NCI-H2171 treated with DMSO at 0.1 percent for 48 hours (cell line): ENCODE results near the gene MECP2.
"Not testable (repeated sequence)": the region's sequence is repeated elsewhere in the genome, so short reads cannot be mapped to it uniquely, and the experiment has no call there.

ENCODE experiments used
- DNase-seq: peaks from one replicate; lab custom pipeline; 2025; lab: John Stamatoyannopoulos, UW

The MECP2 gene

DNA sequence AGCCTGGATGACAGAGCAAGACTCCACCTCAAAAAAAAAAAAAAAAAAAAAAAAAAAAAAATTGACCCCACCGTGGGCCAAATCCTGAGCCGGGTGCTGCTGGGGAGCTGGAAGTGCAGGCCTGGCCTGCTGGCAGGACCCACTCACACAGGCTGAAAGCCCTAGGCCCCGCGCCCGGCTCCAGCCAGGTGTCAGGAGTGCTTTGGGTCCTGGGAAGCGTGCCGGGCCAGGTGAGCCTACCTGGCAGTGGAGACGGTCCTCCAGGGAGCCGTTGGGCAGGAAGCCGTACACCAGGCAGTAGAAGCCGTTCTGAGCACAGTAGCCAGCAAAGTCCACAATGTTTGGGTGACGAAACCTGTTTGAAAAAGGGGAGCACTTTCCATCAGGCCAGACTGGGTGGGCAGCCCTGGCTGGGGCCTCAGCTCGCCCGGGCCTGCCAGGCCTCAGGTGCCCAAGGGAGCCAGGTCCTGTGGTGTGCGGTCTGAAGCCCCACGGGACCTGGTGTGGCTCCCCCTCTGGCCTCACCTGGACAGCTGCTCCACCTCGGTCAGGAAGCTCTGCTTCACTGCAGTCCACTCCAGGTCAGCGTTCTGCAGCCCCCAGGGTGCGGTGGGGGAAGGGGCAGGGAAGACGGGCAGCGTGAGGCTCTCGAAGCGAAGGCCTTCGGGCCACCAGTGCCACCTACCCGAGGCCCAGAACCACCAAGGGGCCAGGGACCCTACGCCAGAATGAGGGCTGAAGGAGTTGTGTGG lies 79.6 kb downstream of the MECP2 start:
- DNase-seq: no peak

DNA sequence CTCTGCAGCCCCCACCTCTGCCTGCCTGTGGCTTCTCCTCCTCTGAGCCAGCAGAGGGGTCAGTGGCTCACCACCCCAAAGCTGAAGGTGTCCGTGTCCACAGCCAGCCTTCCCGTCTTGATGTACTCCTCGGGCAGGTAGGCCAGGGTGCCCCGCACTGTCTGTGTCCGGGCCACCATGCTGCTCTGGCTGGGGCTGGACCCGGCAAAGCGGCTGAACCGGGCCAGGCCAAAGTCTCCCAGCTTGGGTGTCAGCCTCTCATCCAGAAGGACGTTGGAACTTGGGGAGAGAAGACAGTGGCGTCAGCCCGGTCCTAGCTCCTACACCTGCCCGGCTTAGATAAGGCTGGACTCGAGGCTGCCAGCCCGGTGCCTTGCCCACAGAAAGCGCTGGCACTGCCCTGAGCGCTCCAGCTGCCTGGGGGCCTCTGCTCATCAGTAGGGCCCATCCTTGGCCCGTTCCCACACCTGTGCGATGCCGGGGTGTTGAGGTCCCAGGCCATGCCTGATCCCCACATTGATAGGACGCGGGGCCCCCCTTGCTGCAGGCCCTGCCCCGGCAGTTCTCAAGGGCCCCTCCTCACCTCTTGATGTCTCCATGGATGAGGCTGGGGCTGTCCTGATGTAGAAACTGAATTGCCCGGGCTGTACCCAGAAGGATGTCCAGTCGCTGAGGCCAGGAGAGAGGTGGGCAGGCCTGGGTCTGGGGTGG lies 81.0 kb downstream of the MECP2 start:
- DNase-seq: no peak

DNA sequence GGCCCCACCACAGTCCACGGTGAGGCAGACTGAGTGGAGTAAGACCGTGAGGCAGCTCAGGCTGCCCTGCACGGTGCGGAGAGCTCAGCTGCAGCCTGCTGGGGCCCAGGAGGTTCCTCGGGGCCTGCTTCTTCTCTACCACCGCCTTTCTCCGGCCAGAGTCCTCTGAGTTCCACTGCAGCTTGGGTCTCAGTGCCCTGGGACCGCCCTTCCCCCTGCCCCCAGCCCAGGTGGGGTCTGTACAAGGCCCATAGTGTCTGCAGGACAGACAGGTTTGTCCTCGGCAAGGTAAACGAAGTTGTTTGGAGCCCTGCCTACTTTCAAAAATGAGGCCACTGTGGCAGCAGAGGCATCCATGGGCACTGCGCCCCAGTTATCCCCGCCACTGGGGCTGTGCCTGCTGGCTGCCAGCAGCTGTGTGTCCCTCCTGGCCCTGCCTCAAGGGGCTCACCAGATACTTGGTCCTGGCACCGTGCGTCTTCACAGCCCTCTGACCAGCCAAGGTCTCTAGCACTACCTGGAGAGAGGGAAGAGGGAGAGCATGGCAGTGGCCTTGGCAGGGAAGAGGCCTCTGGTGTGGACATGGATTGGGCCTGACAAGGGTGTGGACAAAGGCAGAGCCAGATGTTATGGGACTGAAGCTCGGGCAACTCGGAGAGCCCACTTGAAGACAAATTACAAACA lies 81.8 kb downstream of the MECP2 start:
- DNase-seq: no peak

DNA sequence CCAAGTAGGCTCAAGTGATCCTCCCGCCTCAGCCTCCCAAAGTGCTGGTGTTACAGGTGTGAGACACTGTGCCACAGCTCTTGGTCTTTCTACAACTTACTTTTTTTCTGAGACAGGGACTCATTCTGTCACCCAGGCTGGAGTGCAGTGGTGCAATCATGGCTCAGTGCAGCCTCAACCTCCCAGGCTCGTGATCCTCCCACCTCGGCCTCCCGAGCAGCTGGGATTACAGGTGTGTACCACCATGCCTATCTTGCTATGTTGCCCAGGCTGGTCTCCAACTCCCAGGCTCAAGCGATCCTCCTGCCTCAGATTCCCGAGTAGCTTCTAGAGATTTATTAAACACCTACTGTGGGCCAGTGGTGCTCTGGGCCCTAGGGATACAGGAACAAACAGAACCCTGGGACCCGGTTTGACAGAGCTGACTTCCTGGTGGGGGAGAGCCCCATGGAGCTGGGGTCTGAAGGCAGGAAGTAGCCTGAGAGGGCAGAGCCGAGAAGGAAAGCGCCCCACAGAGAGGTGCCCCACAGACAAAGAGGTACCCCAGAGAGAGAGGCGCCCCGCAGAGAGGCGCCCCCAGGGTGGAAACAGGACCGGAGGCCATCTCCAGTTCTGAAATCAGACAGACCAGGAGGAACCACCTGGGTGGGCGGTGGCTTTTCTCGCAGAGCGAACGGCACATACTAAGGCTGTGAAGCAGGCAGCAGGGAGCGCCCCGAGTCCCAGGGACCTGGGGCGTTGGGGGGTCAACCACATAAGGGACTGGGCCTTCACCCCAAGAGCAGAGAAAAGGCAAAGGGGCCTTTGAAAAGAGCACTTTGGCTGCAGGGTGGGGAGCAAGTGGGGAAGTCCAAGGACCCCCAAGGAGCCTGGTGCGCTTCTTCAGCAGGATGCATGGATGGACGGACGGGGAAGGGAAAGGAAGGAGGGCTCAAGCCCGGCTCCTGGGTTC lies 82.8 kb downstream of the MECP2 start:
- no peak for DNase-seq

DNA sequence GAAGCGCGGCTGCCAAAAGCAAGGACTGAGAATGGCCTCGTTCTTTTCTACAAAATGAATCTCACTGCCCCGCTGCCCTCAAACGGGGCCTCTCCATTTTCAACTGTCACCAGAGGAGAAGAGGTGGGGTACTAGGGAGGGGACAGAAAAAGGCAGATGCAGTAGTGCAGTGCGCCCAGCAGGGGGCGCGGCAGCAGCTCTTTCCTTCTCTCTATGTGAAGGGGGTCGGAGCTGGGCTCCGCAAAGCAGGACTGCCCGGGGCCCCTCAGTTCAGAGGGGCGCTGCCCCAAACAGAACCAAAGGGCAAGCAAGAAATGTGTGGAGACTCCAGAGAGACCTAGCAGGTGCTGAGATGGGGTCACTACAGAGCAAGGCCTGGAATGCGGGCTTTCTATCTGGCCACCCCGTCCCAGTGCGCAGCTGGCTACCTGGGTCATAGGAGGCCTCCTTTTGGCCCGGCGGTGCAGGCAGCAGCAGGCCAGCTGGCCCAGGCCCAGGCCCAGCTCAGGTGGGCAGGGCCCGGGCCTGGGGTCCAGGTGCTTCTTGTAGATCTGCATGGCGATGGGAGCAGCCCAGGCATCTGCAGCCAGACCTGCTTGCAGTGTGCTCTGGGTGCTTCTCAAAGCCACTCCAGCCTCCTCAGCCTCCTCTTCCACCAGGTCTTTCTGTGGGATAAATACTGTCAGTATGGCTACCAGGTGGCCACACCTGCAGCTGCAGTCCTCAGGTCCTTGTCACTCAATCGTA lies 83.7 kb downstream of the MECP2 start:
- peak; percentile 11 for DNase-seq

DNA sequence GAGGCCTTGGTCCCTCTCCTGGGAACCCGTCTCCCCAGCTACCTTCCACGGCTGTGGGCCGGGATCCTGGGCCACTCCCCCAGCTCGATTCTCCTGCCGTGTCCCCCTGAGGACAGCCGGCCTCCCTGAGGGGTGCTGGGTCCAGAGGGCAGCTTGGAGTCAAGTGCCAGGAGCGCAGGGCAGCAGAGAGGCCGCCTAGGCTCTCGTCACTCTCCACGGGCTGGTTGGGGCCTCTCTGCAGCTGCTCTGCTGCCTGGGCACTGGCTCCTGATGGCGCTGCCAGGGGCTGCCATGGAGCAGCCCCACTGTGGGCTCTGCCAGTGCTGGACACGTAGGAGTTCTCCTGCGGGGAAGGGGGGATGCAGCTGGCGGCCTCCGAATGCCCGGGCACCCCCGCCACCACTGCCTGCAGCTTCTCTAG lies 84.5 kb downstream of the MECP2 start:
- DNase-seq: no peak

DNA sequence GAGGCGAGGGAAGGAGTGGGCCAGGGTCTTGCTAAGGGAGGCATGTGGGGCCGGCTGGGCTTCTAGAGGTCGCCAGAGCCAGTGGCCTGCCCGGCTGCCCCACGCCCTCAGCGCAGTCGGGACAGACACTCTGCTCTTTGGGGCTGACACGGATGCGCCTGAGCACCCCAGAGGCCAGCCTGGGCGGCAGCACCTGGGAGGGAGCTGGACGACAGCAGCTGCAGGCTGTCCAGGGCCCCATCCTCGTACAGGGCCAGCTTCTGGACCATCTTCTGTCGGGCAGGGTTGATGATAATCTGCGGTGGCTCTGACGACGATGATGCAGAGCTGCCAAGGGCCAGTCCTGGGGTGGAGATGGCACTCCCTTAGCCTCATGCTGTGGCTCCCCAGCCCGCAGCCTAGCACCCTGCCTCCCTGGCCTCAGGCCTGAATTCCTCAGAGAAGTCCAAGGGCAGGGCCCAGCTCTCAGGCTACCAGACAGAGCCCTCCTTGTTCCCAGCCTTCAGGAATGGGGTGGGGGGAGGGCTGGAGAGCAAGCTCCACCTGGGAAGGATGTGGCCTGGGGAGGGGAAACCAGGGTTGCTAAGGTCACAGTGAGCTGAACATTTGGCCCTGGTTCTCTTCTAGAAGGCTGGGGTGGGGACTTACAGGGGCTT lies 85.1 kb downstream of the MECP2 start:
- no peak for DNase-seq

DNA sequence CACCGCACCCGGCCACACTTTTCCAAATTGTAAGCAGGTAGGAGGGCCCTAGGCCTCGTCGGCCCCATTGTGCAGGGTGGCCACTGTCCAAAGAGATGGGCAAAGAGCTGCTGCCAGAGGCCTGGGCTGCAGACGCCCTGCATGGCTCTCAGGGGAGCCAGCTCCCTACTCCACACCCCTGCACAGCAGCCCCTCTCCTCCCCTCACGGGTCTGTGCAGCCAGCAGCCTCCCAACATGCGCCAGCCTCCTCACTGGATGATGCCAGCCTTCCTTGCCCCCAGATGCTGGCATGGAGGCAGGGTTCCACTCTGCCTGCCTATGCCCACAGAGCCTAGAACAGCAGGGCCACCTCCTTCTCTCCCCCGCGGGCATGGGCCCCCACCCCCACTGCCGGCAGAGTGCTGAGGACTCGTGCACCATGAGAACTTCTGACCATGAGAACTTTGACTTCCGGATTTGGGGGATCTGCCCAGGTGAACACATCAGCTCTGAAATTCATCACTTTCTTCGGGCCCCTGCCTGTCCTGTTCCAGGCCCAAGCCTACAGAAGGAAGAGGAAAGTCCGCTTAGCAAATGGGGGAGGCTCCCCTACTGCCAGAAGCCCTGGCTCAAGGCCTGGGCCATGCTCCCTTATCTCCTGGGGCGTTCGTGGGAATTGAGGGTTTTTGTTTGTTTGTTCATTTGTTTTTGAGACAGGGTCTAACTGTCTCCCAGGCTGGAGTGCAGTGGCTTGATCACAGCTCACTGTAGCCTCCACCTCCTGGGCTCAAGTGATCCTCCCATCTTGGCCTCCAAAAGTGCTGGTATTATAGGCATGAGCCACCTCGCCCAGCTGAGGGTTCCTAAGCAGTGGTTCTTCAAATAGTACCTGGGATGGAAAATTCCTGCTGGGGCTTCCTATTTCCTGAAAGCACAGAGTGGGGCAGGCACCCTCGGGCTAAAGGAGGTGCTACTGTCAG lies 85.9 kb downstream of the MECP2 start:
- no peak for DNase-seq

DNA sequence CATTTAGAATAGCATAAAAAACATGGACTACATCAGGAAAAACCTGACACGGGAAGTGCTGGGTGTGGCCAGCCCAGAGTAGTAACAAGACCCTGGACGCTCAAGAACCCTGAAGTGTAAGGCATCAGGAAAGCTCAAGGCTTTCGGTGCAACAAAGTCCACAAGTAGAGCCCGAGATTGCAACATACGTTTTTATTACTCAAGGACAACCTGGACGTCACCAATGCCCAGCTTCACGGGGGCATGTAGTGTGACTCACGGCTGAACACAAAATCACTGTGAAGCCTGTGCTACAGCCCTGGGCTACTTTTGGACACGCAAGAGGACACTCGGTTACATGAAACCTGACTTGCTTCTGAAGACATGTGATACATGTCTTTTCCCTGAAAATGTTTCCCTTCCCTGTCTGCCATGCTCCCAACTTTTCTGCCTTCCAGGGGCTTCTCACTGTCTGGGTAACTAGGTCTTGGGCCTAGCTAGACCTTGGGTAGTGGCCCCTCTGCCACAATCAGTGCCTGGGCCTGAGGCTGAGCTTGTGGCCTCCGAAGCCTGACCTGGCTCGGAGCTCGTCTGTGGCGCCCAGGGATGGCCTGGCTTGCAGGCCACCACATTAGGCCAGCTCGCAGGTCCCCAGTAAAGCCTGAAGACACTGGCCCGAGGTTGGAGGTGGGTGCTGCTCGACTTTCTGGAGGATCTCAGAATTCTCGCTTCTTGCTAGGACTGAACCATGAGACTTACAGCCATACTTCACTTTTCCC lies 87.0 kb downstream of the MECP2 start:
- DNase-seq: no peak

DNA sequence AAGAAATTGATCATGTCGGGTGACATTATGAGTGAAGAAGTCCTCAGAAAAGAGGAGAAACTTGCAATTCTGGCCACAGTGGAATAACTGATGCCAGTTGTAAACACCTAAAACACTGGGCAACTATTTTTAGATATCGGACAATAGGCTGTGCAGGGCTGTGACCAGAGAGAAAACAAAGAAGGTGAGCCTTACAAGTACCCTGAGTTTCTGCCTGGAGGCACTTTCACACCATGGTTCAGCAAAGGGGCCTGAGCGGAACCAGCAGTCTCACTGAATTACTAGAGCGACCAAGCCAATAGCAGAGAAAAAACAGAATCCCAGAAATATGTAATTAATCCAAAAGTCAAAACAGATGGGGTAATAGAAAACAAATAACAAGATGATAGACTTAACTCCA lies 89.0 kb downstream of the MECP2 start:
- no peak for DNase-seq

DNA sequence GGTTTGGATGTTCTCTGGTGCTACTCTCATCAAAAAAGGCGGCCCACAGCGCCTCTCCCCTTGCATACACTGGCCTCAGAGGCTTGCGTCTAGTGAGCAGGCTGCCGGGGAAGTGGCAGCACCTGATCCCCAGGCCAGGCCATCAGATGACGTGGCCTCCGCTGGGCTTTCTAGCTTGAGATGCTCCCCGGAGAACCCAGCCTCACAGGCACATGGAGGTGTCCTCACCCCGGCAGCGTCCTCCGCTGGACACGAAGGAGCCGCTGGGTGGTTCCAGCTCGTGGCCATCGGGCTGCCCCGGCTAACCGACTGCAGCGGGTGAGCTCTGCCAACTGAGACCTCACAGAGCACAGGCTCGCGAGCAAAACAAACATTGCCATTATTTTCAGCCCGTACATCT lies 90.6 kb downstream of the MECP2 start:
- no peak for DNase-seq

DNA sequence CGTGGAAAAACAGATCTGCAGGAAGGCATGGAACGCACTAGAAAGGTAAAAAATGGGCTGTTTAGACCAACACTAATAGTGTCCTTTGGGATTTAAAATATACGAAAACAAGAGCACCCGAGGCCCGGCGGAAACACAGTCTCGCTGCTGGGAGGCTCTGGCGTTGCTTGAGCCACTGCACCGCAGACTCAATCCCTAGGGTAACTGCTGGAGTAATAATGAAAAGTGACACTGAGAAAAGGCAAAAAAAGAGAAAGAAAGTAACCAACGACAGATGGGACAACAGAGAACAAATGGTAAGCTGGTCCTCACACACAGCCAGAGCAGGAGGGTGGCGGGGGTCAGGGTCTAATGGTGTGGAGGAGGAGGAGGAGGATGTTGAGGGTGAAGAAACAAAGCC lies 93.2 kb downstream of the MECP2 start:
- peak; percentile 78 for DNase-seq

DNA sequence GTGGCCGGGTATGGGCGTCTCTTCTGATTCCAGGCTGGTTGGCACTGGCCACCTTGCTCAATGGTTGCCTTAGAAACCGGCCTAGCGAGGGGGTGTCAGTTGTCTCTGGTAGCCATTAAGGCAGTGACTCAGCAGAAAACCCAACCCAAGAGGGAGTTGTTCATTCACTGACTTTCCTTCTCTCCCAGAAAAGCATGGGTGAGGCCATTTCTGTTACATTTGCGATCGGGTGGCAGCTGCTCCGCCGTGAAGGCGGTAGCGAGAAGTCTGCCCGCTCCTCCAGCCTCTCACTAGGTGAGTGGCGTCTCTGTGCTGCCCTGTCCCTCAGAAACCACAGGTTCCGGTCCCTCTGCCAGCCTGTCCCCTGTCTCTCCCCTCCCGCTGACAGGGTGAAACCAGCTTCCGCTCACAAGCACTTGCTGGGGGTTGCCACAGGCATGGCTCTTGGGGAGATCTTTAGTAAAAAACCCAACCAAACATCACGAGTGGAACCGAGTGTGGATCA lies 95.2 kb downstream of the MECP2 start:
- DNase-seq: peak; percentile 16

DNA sequence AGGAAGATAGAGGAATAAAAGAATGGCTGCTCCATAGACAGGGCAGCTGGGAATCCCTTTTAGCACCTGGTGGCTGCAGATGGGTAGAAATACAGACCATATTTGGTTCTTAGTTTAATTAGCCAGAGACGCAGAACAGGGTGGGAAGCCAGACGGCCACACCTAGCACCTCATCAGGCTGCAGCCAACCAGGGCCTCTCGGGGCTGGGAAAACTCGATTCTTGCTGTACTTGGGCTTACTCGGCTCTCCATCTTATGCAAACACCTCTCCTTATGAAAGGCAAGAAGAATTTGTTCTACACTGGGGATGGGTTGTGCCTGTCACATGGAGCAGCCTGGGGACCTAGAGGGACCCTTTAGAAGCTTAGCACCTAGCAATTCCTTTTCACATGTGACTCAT lies 97.5 kb downstream of the MECP2 start:
- peak; percentile 90 for DNase-seq

DNA sequence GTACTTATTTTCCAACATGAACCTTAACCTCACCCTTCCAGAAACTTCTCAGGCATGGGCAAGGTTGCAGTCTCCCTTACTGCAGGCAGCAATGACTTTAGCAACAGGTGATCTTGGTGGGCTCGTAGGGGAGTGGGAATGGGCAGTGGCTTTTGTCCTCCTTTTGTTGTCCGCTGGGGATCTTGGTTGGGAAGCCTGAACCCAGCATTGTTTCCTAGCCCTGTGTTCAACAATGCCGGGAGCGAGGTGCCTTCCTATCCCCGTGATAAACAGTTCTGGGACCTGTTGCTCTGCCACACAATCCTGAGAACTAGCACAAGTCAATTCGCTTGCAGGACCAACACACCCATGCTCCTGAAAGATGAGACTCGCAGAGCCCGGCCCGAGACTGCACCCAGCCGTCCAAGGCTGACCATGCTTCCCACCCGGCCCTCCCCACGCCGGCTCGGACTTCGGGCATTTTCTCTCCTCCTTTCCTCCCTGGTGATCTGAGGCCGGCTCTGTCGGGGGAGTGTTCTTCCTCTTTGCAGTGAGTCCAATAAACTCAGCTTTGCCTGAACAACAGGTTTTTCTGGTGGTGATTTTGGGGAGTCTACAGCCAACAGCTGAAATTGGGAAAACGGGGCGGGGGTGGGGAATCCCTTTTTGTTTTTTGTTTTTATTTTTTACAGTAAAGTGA lies 98.0 kb downstream of the MECP2 start:
- no peak for DNase-seq

DNA sequence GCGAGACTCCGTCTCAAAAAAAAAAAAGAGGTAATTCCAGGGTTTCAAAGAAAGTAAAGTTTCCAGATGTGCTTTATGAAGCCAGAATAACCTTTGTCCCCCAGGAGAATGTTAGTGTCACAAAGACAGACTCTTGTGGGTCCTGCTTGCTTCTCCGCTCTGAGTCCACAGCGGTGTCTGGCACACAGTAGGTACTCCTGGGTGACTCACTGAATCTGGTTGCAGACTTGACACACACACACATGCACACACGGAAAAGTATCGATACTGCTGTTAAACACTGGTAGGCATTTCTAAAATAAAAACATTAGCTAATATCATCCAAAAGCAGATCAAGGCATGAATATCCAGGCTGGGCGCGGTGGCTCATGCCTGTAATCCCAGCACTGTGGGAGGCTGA lies 102.0 kb downstream of the MECP2 start:
- DNase-seq: no peak

DNA sequence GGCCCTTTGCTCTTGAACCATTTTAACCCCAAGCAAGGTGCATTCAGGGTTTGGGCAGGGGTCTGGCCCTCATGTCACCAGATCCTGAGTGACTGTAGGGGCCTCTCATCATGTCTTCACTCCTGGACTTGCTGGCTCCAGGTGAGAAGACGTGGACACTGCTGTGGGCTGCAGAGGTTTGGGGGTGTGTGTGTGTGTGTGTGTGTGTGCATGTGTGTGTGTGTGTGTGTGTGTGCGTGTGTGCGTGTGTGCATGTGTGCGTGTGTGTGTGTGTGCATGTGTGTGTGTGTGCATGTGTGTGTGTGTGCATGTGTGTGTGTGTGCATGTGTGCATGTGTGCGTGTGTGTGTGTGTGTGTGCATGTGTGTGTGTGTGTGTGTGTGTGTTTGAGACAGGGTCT lies 103.1 kb downstream of the MECP2 start:
- DNase-seq: not testable (repeated sequence)

DNA sequence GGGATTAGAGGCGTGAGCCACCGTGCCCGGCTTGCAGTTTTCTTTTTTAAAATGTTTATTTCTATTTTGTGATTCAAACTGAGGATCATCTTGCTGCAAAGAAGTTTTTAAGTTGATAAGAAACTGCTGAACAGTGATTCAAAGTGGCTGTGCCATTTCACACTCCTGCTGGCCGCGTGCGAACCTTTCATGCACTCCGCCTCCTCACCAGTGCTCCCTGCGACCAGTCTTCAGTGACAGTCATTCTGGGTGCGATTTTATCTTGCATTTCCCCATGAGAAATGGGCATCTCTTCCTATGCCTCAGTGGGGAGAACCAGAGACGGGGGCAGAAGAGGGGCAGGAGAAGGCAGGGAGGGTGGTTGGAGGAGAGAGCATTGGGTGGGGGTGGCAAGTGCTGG lies 103.5 kb downstream of the MECP2 start:
- no peak for DNase-seq
